SJCRH30 (cell line): Measurements from ENCODE around the gene HESX1. TPM values are rescaled to one million over a fixed set of nuclear protein-coding genes. Genes with fewer than 3 reads are reported as not detected.

Experiments
- total RNA-seq: library from RNA; depleted of rRNA; stranded (reverse); fragments of >200 nt; shearing (Covaris generic); gene quantifications from 2 replicates; pipeline ENCODE4 v1.2.3, GENCODE V29; 2014; rRNA removed

The HESX1 gene
- total RNA-seq, 1 experiment from 2014 or later = 1.7 TPM

Other genes with a start within 250 kb of the HESX1 start
- gene SPATA12, start 139.3 kb downstream of the HESX1 start, total RNA-seq = 0.10 TPM in 1 of 2 replicates, not detected in the other
- gene IL17RD, start 34.6 kb downstream of the HESX1 start, total RNA-seq = 36.0 and 38.4 TPM in 2 replicates
- gene APPL1, start 27.8 kb upstream of the HESX1 start, total RNA-seq = 58.0 and 68.7 TPM in 2 replicates
- gene ASB14, start 92.7 kb upstream of the HESX1 start, total RNA-seq = 0.08 TPM in 1 of 2 replicates, not detected in the other